GM18861 (cell line): ENCODE results near the gene IBA57.

Source experiments
- ATAC-seq: cut with Tn5 transposase; IDR thresholded peaks from one replicate; pipeline ENCODE4 v1.9.1; 2021; ENCODE audit not compliant: unreplicated experiment

The IBA57 gene

DNA sequence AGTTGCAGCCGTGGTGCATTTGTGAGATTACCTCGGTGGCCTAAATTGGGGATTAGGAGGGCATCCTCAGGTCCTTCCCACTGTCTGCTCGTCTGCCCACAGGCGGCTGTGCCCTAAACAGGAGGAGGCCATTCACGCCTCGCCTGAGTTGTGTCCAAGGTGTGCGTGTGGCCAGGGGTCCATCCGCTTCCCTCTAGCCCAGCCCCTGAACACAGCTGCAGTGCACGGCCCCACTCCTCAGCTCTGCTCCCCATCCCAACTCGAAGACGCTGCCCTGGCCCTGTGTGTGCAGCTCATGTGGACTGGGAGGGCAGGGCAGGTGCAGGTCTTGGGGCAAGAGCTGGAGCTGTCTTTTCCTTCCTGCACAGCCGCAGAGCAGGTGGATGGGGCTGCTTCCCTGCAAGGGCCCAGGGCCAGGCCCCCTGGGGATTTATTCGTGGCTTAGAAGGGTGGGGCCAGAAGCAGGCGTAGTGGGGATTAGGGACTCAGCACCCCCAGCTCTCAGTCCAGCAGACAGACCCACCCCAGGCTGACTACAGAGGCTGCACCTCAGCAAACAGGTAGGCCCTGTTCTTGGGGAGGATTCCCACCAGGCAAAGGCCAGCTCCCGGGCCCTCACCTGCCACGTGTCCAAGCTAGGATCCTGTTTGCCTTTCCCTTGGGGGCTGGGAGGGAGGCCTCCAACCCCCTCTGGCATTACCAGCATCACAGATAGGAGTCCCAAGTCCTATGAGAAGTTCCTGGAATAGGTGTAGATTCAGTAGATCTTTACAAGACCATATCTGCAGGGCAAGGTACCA, 21.2 kb upstream of the IBA57 start:
- no peak for ATAC-seq

DNA sequence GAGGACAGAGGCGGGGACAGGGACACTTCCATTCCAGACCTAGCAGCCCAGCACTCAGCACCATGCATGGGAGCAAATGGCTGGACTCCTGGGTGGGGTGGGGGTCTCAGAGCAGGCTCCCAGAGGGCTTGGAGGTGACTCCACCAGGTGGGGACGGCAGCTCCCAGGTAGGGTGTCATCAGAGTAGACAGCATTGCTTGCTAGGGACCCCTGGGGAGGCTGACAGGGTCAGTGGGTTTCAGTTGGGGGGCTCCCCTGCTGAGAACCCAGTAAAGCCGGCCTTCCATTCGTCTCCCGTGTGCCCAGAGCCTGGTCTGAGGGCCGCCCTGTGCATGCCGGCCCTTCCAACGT, 20.6 kb upstream of the IBA57 start:
- no peak for ATAC-seq

DNA sequence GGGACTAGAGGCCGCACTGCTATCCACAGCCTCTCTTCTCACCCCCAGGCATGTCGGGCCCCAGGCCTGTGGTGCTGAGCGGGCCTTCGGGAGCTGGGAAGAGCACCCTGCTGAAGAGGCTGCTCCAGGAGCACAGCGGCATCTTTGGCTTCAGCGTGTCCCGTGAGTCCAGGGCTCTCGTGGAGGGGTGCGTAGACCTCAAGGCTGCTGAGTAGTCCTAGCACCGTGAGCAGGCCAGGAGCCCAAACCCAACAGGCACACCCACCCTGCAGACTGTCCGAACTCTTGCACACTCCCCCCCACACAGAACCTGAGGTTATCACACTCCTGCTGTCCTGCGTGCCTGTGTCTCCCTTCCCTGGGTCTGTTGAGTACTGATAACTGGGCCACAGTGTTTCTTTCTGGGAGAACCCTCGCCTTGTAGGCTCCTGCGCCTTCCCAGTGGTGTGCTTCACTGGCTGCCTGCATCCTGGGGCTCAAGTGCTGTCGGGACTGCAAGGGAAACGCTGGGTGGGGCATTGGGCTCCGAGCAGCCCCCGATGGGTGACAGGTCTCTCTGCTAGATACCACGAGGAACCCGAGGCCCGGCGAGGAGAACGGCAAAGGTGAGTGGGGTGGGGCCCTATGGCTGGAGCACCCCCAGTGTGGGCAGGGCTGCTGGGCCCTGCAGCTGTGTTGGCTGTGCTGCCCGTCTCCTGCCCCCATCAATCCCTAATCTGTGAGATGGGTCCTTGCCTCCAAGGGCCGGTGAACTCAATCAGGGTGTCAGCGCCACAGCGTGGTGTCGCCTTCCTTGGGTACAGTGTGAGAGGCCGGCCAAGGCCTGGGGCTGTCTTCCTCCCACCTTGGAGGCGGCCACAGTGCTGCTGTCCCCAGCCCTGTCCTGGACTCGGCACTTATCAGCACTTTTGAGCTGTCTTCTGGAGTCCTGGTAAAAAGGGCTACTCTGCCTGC, 19.9 kb upstream of the IBA57 start:
- ATAC-seq, result no peak

DNA sequence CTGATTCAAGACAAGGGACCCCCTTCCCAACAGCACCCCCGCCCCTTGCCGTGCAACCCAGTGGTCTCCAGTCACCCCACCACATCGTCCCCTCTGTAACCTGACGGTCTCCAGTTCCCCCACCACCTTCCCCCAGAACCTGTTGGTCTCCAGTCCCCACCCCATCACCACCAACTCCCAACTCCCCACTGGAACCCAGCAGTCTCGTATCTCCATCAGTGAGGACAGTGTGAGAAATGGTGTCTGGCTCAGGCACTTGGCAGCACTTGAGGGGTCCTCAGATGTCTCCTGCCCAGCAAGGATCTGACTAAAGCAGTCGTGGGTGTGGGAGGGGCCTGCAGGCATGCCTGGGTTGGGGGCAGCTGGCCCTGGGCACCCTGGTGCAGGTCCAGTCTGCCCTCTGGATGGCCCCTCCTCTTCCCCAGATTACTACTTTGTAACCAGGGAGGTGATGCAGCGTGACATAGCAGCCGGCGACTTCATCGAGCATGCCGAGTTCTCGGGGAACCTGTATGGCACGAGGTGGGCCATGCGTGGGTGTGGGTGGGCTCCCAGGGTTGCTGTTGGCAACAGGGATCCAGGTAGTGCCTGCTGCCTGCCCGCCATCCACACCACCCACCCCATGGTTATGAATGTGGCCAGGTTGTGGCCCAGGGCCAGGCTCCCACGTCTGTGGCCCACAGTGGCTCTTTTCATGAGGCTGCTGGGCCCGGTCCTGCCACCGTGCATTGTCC, 19.0 kb upstream of the IBA57 start:
- no peak for ATAC-seq

DNA sequence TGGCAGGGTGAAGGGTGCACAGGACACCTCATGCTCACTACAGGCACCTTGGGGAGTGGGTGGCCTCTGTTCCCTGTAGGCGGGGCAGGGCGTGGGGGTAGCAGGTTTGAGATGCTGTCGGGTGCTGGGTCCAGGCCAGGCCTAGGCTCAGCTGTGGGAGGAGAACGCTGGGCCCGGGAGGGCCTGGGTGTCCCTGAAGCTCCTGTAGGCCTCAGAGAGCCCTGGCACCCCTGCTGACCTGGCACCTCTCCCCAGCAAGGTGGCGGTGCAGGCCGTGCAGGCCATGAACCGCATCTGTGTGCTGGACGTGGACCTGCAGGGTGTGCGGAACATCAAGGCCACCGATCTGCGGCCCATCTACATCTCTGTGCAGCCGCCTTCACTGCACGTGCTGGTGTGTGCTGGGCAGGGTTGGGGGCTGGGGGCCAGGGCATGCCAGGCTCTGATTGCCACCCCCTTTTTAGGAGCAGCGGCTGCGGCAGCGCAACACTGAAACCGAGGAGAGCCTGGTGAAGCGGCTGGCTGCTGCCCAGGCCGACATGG, 18.4 kb upstream of the IBA57 start:
- ATAC-seq, result no peak

DNA sequence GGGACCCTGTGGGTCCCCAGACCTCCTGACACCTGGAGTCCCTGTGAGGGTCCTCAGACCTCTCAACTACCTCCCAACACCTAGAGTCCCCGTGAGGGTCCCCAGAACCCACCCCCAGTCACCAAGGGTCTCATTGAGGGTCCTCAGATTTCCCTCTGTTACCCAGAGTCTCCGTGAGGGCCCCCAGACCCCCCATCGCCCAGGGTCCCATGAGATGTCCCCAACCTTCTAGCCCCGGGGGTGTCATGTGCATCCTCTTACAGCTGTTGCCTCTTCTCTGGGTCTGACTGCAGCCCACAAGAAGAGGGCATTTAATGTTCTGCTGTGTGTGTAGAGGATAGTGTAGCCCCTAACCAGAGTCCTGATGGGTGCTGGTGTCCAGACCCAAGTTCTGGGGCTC, 17.8 kb upstream of the IBA57 start:
- no peak for ATAC-seq

DNA sequence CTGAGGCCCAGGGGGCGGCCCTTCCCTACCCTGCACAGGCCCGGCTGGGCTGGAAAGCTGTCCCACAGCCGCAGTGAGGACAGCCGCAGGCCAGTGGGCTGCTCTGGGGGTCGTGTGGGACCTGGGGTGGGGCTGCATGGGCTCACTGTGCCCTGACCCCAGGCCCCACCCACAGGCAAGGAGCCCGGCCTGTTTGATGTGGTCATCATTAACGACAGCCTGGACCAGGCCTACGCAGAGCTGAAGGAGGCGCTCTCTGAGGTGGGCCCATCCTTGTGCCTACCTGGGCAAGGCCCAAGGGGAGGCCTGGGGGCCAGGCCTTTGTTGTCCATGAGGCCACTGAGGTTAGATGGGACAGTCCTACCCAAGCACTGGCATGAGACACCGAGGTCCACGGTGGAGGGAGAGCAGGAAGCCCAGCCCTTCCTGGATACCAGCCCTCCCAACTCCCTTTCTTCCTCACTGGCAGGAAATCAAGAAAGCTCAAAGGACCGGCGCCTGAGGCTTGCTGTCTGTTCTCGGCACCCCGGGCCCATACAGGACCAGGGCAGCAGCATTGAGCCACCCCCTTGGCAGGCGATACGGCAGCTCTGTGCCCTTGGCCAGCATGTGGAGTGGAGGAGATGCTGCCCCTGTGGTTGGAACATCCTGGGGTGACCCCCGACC, 17.3 kb upstream of the IBA57 start:
- ATAC-seq, result no peak

DNA sequence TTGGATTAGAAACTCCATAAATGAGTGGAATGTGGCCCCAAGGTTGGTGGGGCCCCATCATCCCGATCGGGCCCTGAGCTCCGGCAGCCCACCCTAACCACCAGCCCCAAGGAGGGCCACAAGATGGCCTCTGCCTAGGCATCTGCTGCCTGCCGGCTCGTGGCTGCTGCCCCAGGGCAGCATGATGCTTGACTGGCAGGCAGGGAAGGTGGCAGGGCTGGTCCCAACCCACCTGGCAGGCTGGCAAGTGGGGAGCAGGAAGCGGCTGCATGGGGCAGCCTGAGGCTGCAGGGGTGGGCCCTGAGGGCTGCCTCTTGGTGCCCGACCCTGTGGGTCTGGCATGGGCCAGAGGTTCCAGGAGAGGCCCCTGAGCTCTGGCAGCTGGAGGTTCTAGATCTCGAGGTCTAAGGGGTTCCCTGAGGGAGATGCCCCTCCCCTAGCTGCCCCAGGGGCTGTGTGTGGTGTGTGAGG, 16.6 kb upstream of the IBA57 start:
- ATAC-seq, result no peak

- no peak for ATAC-seq
Measured at GRCh38 chr1:228149406-228150119, 16.0 kb upstream of the IBA57 start, which contains the start of gene GJC2. Gene GJC2 (plus strand): TSS chr1:228149930. CDS start chr1:228157759, 7,829 bp downstream.

DNA sequence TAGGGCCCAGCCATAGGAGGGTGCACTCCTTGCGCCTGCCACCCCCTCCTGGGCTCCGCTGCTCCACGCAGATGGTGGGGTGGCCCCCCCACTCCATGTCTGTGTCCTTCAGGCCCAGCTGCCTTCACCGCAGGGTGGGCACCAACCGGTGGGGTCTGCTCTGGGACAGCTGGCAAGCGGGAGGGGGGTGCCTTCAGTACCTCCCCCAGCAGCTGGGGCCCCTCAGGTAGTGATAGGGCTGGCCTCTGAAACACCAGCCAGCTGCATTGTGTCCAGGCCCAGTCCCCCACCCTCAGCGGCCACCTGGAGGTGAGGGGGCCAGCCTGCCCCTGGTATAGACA, 15.5 kb upstream of the IBA57 start:
- ATAC-seq, result no peak

DNA sequence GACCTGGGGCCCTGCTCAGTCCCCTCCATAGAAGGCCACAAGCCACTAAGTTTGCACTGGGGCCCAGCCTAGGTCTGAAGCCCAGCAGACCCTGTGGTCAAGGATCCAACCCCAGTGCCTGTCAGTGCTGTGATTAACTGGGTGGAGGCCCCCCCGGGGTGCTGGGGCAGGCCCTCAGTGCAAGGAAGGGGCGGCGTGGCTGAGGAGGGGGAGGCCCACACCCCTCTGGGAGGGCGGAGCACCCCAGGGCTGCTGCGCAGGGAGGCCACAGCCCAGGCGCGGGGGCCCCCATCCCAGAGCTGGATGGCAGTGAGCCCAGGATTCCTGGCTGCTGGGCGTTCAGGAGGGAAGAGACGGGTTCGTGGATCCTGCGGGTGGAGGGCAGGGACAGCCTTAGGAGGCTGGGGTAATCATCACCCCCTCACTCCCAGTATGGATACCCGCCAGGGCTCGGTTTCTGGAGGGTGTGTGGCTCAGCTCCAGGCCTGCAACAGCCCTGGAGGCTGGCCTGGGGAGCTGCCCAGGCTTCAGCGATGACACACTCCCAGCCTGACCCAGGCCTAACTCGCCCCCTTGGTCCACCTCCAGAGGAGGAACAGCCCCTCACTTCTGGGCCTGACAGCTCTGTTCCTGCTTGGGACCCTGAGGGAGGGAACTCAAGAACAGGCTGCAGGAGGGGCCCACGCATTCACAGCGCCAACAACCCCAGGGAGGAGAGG, 15.0 kb upstream of the IBA57 start:
- no peak for ATAC-seq

GRCh38 chr1:228151180-228151925, 14.3 kb upstream of the IBA57 start:
- ATAC-seq, result no peak

GRCh38 chr1:228152097-228152917, 13.3 kb upstream of the IBA57 start:
- no peak for ATAC-seq

DNA sequence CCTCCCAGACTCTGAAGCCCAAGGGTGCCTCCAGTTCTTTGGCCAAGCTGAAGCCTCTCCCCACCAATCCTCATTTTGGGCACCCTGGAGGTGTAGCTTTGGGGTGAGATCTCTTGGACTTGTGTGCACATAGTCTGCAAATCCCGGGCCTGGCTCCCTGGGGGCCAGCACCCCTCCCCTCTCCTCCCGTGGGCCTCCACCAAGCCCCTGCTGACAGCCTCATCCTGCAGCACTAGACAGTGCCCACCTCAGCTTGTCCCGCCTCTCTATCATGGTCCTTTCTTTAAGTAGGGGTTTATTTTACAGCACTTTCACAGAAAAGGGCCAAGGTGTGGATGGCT, 12.7 kb upstream of the IBA57 start:
- ATAC-seq, result no peak

GRCh38 chr1:228154021-228154669, 11.5 kb upstream of the IBA57 start:
- no peak for ATAC-seq

GRCh38 chr1:228154670-228155571, 10.7 kb upstream of the IBA57 start:
- ATAC-seq, result no peak
